ENCODE results near the gene FN1.

Gene FN1

DNA sequence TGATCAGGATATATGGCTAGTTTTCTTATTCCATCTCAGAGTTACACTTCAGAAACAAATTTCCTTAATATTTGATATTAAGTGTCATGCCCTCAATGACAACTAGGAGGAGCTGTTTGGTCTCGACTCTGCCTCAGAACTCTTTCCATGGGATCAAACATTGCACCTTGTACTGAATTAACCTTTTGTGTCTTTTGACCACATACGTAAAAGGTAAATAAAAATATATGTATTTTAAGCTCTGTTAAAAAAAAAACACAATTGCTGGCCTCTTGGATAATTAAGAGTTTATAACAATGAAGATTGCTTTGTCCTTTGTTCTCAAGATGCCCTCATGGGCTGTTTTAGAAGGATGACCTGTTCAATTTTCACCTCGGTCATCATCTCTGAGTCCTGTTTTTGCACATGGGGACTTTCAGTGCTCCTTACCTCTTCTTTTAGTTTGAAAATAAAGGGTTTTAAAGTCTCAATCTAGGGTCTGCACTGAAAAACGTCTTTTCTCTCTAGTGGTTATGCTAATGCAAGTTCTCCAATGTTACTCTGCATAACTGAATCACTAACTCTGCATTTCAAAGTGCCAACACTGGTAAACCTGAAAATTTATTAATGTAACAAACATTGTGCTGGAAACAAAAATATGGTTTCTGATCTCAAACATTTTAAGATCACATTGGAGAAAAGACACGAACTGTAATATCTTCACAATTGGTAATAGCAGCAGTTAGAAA is 18.8 kb upstream of the FN1 start:
- Histone ChIP-seq H2AFZ (ENCODE audit: low read length) (peak overlapping the region; percentile 42), H3K27ac (replicated peaks; ENCODE audit: low read length) (no peak overlapping the region)

DNA sequence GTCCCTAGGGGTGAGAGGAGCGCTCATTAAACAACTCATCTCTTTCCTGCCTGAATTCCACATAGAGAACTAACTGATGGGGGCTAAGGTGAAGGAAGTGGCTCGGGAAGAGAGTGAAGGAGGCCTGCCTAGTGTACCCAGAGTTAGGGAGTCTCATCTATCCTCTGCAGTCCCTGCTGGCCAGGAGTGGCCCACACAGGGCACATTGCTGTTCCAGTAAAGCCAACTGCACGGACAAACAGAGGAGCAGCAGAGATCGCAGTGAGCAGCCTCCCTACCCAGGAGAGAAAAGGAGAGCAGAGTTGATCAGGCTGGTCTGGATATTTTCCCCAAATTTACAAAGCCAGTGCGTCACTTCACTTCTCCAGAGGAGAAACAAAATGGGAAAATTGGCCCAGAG is 16.9 kb upstream of the FN1 start:
- no peak overlapping the region for H2BK12ac ChIP-seq (ENCODE audit: low read length)

More for the DNA sequence above, 18.8 kb upstream of the FN1 start:
- H4K91ac ChIP-seq (ENCODE audit: low read depth, low read length, poor library complexity), result no peak overlapping the region
- no peak overlapping the region for H3K23ac ChIP-seq (ENCODE audit: low read depth, low read length, poor library complexity)
- no peak overlapping the region for H3K4me2 ChIP-seq (ENCODE audit: insufficient read depth, low read length, poor library complexity, severe bottlenecking)
- no peak overlapping the region for H3K4ac ChIP-seq (ENCODE audit: low read length)
- peak; percentile 11 for DNase-seq (ENCODE audit: low spot score)
- H3K4me3 ChIP-seq (ENCODE audit: low read length in 2 of 2), result no peak overlapping the region
- WGBS, 2 donors (ENCODE audit: extremely low coverage in 2 of 2, insufficient read length in 2 of 2, insufficient replicate concordance in 1 of 2), result no CpG with 5 or more reads among the region's 5 CpGs
- no peak overlapping the region for H2BK15ac ChIP-seq (ENCODE audit: low read length)
- H3K36me3 ChIP-seq (replicated peaks in 1 of 2; ENCODE audit: control insufficient read depth in 2 of 2, insufficient read depth in 2 of 2, low read length in 2 of 2), result no peaks in the 10 kb centered on the region
- H4K8ac ChIP-seq (ENCODE audit: low read depth, low read length), result no peak overlapping the region
- H3K4me1 ChIP-seq (ENCODE audit: control insufficient read depth in 2 of 2, insufficient read depth in 1 of 2, low read depth in 1 of 2, low read length in 2 of 2), result no peaks in the 10 kb centered on the region
- no peaks in the 10 kb centered on the region for H3K27me3 ChIP-seq (ENCODE audit: control insufficient read depth in 3 of 3, insufficient read depth in 3 of 3, low read depth in 1 of 3, low read length in 3 of 3)
- no peak overlapping the region for H2BK5ac ChIP-seq (ENCODE audit: low read length)
- H2BK120ac ChIP-seq (ENCODE audit: low read depth, low read length), result no peak overlapping the region
- H3K18ac ChIP-seq (ENCODE audit: low read length), result no peak overlapping the region
- H3K9ac ChIP-seq (ENCODE audit: low read depth, low read length, poor library complexity), result no peak overlapping the region
- no peak overlapping the region for H2BK12ac ChIP-seq (ENCODE audit: low read length)
- no peak overlapping the region for H3K14ac ChIP-seq (ENCODE audit: low read length)
- no peaks in the 10 kb centered on the region for H3K79me1 ChIP-seq (ENCODE audit: low read depth, low read length)
- H3K9me3 ChIP-seq (replicated peaks in 1 of 2; ENCODE audit: control insufficient read depth in 2 of 2, insufficient read depth in 1 of 2, low read depth in 1 of 2, low read length in 2 of 2), result peaks cover 0 to 3% of the 10 kb centered on the region in 2 donors
- no peak overlapping the region for H2AK5ac ChIP-seq (ENCODE audit: low read depth, low read length)

DNA sequence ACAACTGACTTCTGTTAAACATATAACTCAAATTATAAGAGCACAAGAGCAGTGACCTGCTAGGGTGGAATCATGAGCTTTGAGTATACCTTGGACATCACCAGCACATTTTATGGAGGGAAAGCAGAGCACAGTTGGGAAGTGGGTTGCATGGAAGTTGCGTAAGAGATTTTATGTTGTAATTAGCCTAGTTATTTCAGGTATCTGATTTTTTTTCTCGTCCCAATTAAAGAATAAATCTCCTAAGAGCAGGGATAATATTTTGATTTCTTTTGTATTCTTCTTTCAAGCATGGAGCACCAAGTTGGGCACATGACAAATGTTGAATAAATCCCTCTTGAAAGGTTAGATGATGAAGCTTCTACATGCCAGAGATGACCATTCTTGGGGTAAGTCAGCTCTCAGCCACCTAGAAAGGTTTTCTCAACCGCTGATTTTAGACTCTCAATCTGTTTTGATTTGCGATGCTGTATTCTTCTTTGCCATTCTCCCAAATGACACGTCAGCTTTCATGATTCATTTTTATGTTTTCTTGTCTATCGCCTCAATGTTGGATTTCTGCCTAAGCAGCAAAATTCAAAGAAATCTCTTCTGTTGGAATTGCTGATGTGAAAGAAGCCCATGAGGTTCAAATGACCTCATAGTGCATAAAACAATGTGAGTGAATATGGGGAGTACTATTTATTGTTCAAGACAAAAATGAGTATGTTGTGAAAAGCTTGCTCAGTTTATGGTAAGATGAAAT is 15.3 kb upstream of the FN1 start:
- Histone ChIP-seq H3K4ac (ENCODE audit: low read length) (no peak overlapping the region), H3K79me1 (ENCODE audit: low read depth, low read length) (no peaks in the 10 kb centered on the region), H3K23ac (ENCODE audit: low read depth, low read length, poor library complexity) (no peak overlapping the region), H3K36me3 (replicated peaks in 1 of 2; ENCODE audit: control insufficient read depth in 2 of 2, insufficient read depth in 2 of 2, low read length in 2 of 2) (no peaks in the 10 kb centered on the region), H3K9me3 (replicated peaks in 1 of 2; ENCODE audit: control insufficient read depth in 2 of 2, insufficient read depth in 1 of 2, low read depth in 1 of 2, low read length in 2 of 2) (peaks cover 0 to 3% of the 10 kb centered on the region in 2 donors), H4K91ac (ENCODE audit: low read depth, low read length, poor library complexity) (no peak overlapping the region), H3K14ac (ENCODE audit: low read length) (no peak overlapping the region), H2BK5ac (ENCODE audit: low read length) (no peak overlapping the region), H3K9ac (ENCODE audit: low read depth, low read length, poor library complexity) (no peak overlapping the region), H2AFZ (ENCODE audit: low read length) (no peak overlapping the region), H2BK120ac (ENCODE audit: low read depth, low read length) (no peak overlapping the region), H3K27me3 (ENCODE audit: control insufficient read depth in 3 of 3, insufficient read depth in 3 of 3, low read depth in 1 of 3, low read length in 3 of 3) (no peaks in the 10 kb centered on the region), H3K4me2 (ENCODE audit: insufficient read depth, low read length, poor library complexity, severe bottlenecking) (no peak overlapping the region), H2AK5ac (ENCODE audit: low read depth, low read length) (no peak overlapping the region), H4K8ac (ENCODE audit: low read depth, low read length) (no peak overlapping the region), H2BK15ac (ENCODE audit: low read length) (no peak overlapping the region), H3K4me3 (ENCODE audit: low read length in 2 of 2) (no peak overlapping the region), H3K18ac (ENCODE audit: low read length) (no peak overlapping the region), H3K27ac (replicated peaks; ENCODE audit: low read length) (no peak overlapping the region), H2BK12ac (ENCODE audit: low read length) (no peak overlapping the region), H3K4me1 (ENCODE audit: control insufficient read depth in 2 of 2, insufficient read depth in 1 of 2, low read depth in 1 of 2, low read length in 2 of 2) (no peaks in the 10 kb centered on the region)
- no peak for DNase-seq (ENCODE audit: low spot score)
- no CpG with 5 or more reads among the region's 6 CpGs for WGBS, 2 donors (ENCODE audit: extremely low coverage in 2 of 2, insufficient read length in 2 of 2, insufficient replicate concordance in 1 of 2)

More for the DNA sequence above, 16.9 kb upstream of the FN1 start:
- WGBS, 2 donors (ENCODE audit: extremely low coverage in 2 of 2, insufficient read length in 2 of 2, insufficient replicate concordance in 1 of 2), result no CpG with 5 or more reads among the region's 5 CpGs
- no peak overlapping the region for H3K4me2 ChIP-seq (ENCODE audit: insufficient read depth, low read length, poor library complexity, severe bottlenecking)
- H2BK5ac ChIP-seq (ENCODE audit: low read length), result no peak overlapping the region
- H3K18ac ChIP-seq (ENCODE audit: low read length), result no peak overlapping the region
- H3K79me1 ChIP-seq (ENCODE audit: low read depth, low read length), result no peaks in the 10 kb centered on the region
- H3K36me3 ChIP-seq (replicated peaks in 1 of 2; ENCODE audit: control insufficient read depth in 2 of 2, insufficient read depth in 2 of 2, low read length in 2 of 2), result no peaks in the 10 kb centered on the region
- H3K4ac ChIP-seq (ENCODE audit: low read length), result no peak overlapping the region
- no peaks in the 10 kb centered on the region for H3K4me1 ChIP-seq (ENCODE audit: control insufficient read depth in 2 of 2, insufficient read depth in 1 of 2, low read depth in 1 of 2, low read length in 2 of 2)
- H4K8ac ChIP-seq (ENCODE audit: low read depth, low read length), result no peak overlapping the region
- no peak overlapping the region for H3K4me3 ChIP-seq (ENCODE audit: low read length in 2 of 2)
- H3K23ac ChIP-seq (ENCODE audit: low read depth, low read length, poor library complexity), result no peak overlapping the region
- no peak overlapping the region for H3K14ac ChIP-seq (ENCODE audit: low read length)
- H2AK5ac ChIP-seq (ENCODE audit: low read depth, low read length), result no peak overlapping the region
- DNase-seq (ENCODE audit: low spot score), result no peak
- no peak overlapping the region for H4K91ac ChIP-seq (ENCODE audit: low read depth, low read length, poor library complexity)
- no peaks in the 10 kb centered on the region for H3K27me3 ChIP-seq (ENCODE audit: control insufficient read depth in 3 of 3, insufficient read depth in 3 of 3, low read depth in 1 of 3, low read length in 3 of 3)
- H2BK15ac ChIP-seq (ENCODE audit: low read length), result no peak overlapping the region
- H3K9ac ChIP-seq (ENCODE audit: low read depth, low read length, poor library complexity), result no peak overlapping the region
- H2BK120ac ChIP-seq (ENCODE audit: low read depth, low read length), result no peak overlapping the region
- H3K27ac ChIP-seq (replicated peaks; ENCODE audit: low read length), result no peak overlapping the region
- peak overlapping the region; percentile 57 for H2AFZ ChIP-seq (ENCODE audit: low read length)
- H3K9me3 ChIP-seq (replicated peaks in 1 of 2; ENCODE audit: control insufficient read depth in 2 of 2, insufficient read depth in 1 of 2, low read depth in 1 of 2, low read length in 2 of 2), result peaks cover 0 to 3% of the 10 kb centered on the region in 2 donors

Data from neuronal stem cell (in vitro differentiated cells).